H1 (cell line): ENCODE measurements around the gene CBARP. TPM values are rescaled to one million over a fixed set of nuclear protein-coding genes. Genes with fewer than 3 reads are reported as not detected.

Source experiments
- CTCF ChIA-PET: fragments of 300-600 bp; sonication (Branson Sonifier 250); formaldehyde crosslinking; loops from one replicate; lab custom pipeline; 2021; ENCODE audit not compliant: partially characterized antibody; lab: Charles Lee
- POLR2A ChIA-PET: fragments of 300-600 bp; sonication (Branson Sonifier 250); formaldehyde crosslinking; loops from one replicate; lab custom pipeline; 2021; ENCODE audit warnings: inconsistent platforms; ENCODE audit not compliant: partially characterized antibody; lab: Charles Lee
- DNase-seq, 2 experiments: peaks; one replicate each; pipeline versions ENCODE4 v3.0.0 to v3.0.0-alpha.2; 2010 to 2022; ENCODE audit warnings: low spot score in 2 of 2, low read depth in 1 of 2, mixed read lengths in 1 of 2
- FAIRE-seq: peaks from 2 replicates; lab custom pipeline; 2011; peaks lifted over from hg19 to GRCh38; lab: Jason Lieb, UNC
- H2AFZ ChIP-seq: 2 replicates; pipeline ENCODE4 v1.8.1; 2012; ENCODE audit warnings: low read length, inconsistent platforms
- H2AK5ac ChIP-seq: 2 replicates; pipeline ENCODE4 v1.6.1; 2013; ENCODE audit warnings: low read depth, low read length
- H2BK120ac ChIP-seq: replicated peaks from 2 replicates; pipeline ENCODE3; 2013; ENCODE audit warnings: low read depth, low read length, inconsistent platforms
- H2BK12ac ChIP-seq: 2 replicates; pipeline ENCODE4 v1.6.1; 2013; ENCODE audit warnings: low read depth, low read length
- H2BK15ac ChIP-seq: 2 replicates; pipeline ENCODE4 v1.6.1; 2013; ENCODE audit warnings: low read length
- H2BK20ac ChIP-seq: 2 replicates; pipeline ENCODE4 v1.6.1; 2013; ENCODE audit warnings: low read length
- H2BK5ac ChIP-seq: 2 replicates; pipeline ENCODE4 v1.6.1; 2013; ENCODE audit warnings: low read depth, low read length
- H3K14ac ChIP-seq: 2 replicates; pipeline ENCODE4 v1.6.1; 2013; ENCODE audit warnings: inconsistent platforms; ENCODE audit not compliant: insufficient read length
- H3K18ac ChIP-seq: 2 replicates; pipeline ENCODE4 v1.6.1; 2013; ENCODE audit warnings: low read length; ENCODE audit errors: extremely low read depth
- H3K23ac ChIP-seq: 2 replicates; pipeline ENCODE4 v1.6.1; 2013; ENCODE audit warnings: inconsistent platforms; ENCODE audit not compliant: insufficient read length
- H3K23me2 ChIP-seq: 2 replicates; pipeline ENCODE4 v1.6.1; 2013; ENCODE audit warnings: low read depth, low read length
- H3K27ac ChIP-seq: 2 replicates; pipeline ENCODE4 v1.6.1; 2011; ENCODE audit warnings: low read depth, low read length, inconsistent platforms
- H3K27me3 ChIP-seq, 4 experiments: replicated peaks in 1 of 4; 1 replicate in 1 of 4; 2 replicates in 3 of 4; pipeline versions ENCODE4 v1.6.1 to v1.8.1; 2011 to 2013; ENCODE audit warnings: low read length in 3 of 4, mild to moderate bottlenecking in 3 of 4, inconsistent platforms in 2 of 4, mixed read lengths in 2 of 4, moderate library complexity in 1 of 4; ENCODE audit not compliant: control insufficient read depth in 3 of 4, insufficient read depth in 3 of 4; ENCODE audit errors: extremely low read depth in 1 of 4
- H3K36me3 ChIP-seq, 4 experiments: 2 replicates each; pipeline versions ENCODE4 v1.6.1 to v1.8.1; 2011 to 2013; ENCODE audit warnings: mild to moderate bottlenecking in 4 of 4, low read length in 3 of 4, moderate library complexity in 2 of 4, control low read depth in 1 of 4, inconsistent platforms in 1 of 4; ENCODE audit not compliant: insufficient read depth in 4 of 4, control insufficient read depth in 2 of 4
- H3K4ac ChIP-seq: replicated peaks from 2 replicates; pipeline ENCODE3; 2013; ENCODE audit warnings: low read length, low read depth, mixed read lengths, inconsistent platforms; ENCODE audit not compliant: insufficient read length
- H3K4me1 ChIP-seq, 4 experiments: replicated peaks in 1 of 4; 1 replicate in 1 of 4; 2 replicates in 3 of 4; pipeline versions ENCODE4 v1.6.1 to v1.8.1; 2011 to 2013; ENCODE audit warnings: low read length in 3 of 4, inconsistent platforms in 2 of 4, mixed read lengths in 1 of 4; ENCODE audit not compliant: insufficient read depth in 4 of 4, control insufficient read depth in 3 of 4
- H3K4me2 ChIP-seq, 2 experiments: 2 replicates each; pipeline versions ENCODE4 v1.6.1 to v1.8.1; 2011 to 2013; ENCODE audit warnings: low read depth in 2 of 2, low read length in 2 of 2, control low read depth in 1 of 2, inconsistent platforms in 1 of 2, mild to moderate bottlenecking in 1 of 2; ENCODE audit not compliant: insufficient read depth in 1 of 2
- H3K4me3 ChIP-seq, 4 experiments: fragments of 200-600, 300-600 bp in 1 of 4; sonication (generic), shearing (Covaris generic), sonication (Bioruptor Twin) in 1 of 4; 2 replicates each; pipeline versions ENCODE4 v1.5.1 to v1.8.1; 2011 to 2016; ENCODE audit warnings: low read length in 4 of 4, low read depth in 3 of 4, control low read depth in 2 of 4, inconsistent platforms in 2 of 4, mild to moderate bottlenecking in 2 of 4, mixed read lengths in 1 of 4, moderate library complexity in 1 of 4; ENCODE audit not compliant: insufficient read depth in 2 of 4; ENCODE audit errors: extremely low read depth in 1 of 4
- H3K56ac ChIP-seq: replicated peaks from 2 replicates; pipeline ENCODE3; 2013; ENCODE audit warnings: low read depth, mild to moderate bottlenecking, mixed read lengths, low read length, inconsistent platforms; ENCODE audit not compliant: insufficient read length
- H3K79me1 ChIP-seq: 2 replicates; pipeline ENCODE4 v1.6.1; 2013; ENCODE audit warnings: low read depth, low read length, control low read depth
- H3K79me2 ChIP-seq, 2 experiments: 2 replicates each; pipeline versions ENCODE4 v1.6.1 to v1.8.1; 2012 to 2013; ENCODE audit warnings: low read length in 2 of 2, mild to moderate bottlenecking in 2 of 2, inconsistent platforms in 1 of 2; ENCODE audit not compliant: insufficient read depth in 2 of 2, control insufficient read depth in 1 of 2
- H3K9ac ChIP-seq, 4 experiments: replicated peaks in 1 of 4; 1 replicate in 1 of 4; 2 replicates in 3 of 4; pipeline versions ENCODE4 v1.6.1 to v1.8.1; 2011 to 2013; ENCODE audit warnings: low read depth in 3 of 4, low read length in 3 of 4, control low read depth in 2 of 4, mild to moderate bottlenecking in 2 of 4, moderate library complexity in 2 of 4, inconsistent platforms in 1 of 4; ENCODE audit errors: extremely low read depth in 1 of 4
- H3K9me3 ChIP-seq, 2 experiments: 2 replicates each; pipeline versions ENCODE4 v1.6.1 to v1.8.1; 2012 to 2013; ENCODE audit warnings: mild to moderate bottlenecking in 2 of 2, moderate library complexity in 2 of 2, control low read depth in 1 of 2, inconsistent platforms in 1 of 2, low read depth in 1 of 2, low read length in 1 of 2, mixed read lengths in 1 of 2; ENCODE audit not compliant: insufficient read depth in 2 of 2
- H4K20me1 ChIP-seq, 2 experiments: replicated peaks in 1 of 2; 2 replicates each; pipeline versions ENCODE3 to v1.8.1; 2011 to 2013; ENCODE audit warnings: inconsistent platforms in 2 of 2, low read length in 2 of 2, mild to moderate bottlenecking in 1 of 2; ENCODE audit not compliant: insufficient read depth in 2 of 2, control insufficient read depth in 1 of 2
- H4K5ac ChIP-seq: 2 replicates; pipeline ENCODE4 v1.6.1; 2013; ENCODE audit warnings: low read length, low read depth, mixed read lengths, inconsistent platforms; ENCODE audit not compliant: insufficient read length
- H4K8ac ChIP-seq: 2 replicates; pipeline ENCODE4 v1.8.0; 2013; ENCODE audit warnings: mild to moderate bottlenecking, moderate library complexity, low read length, inconsistent platforms; ENCODE audit not compliant: insufficient read depth; ENCODE audit errors: extremely low read depth
- H4K91ac ChIP-seq: replicated peaks from 2 replicates; pipeline ENCODE3; 2013; ENCODE audit warnings: low read length, mixed read lengths, inconsistent platforms; ENCODE audit not compliant: insufficient read length
- KDM1A ChIP-seq: fragments of 200-600, 300-600 bp; sonication (generic); IDR thresholded peaks from 2 replicates; pipeline ENCODE4 v1.7.1; 2016; ENCODE audit warnings: mild to moderate bottlenecking, low read length, borderline replicate concordance
- POLR2A ChIP-seq, 2 experiments: IDR thresholded peaks; 1 replicate in 1 of 2; 2 replicates in 1 of 2; pipeline ENCODE4 v1.6.1; 2011; ENCODE audit warnings: low read depth in 2 of 2, low read length in 2 of 2, mild to moderate bottlenecking in 2 of 2; ENCODE audit errors: control extremely low read depth in 1 of 2
- POLR2AphosphoS5 ChIP-seq: IDR thresholded peaks from 2 replicates; pipeline ENCODE4 v1.6.1; 2011; ENCODE audit warnings: low read depth, low read length
- WGBS, 2 experiments: shearing (Covaris generic) in 1 of 2; methylation state at CpG; one replicate each; pipeline versions ENCODE4 v1.1.6 to v1.1.7; 2013 to 2015; ENCODE audit warnings: low lambda C conversion rate in 2 of 2, mixed read lengths in 2 of 2, inconsistent platforms in 1 of 2, low coverage in 1 of 2, missing lambda C conversion rate in 1 of 2; ENCODE audit not compliant: insufficient replicate concordance in 2 of 2, insufficient coverage in 1 of 2, insufficient read length in 1 of 2; ENCODE audit errors: extremely low coverage in 1 of 2, missing lambda C conversion rate in 1 of 2; 5-methylcytosine and 5-hydroxymethylcytosine counted together
- polyA plus RNA-seq, 7 experiments: library from polyadenylated mRNA; depleted of rRNA in 3 of 7; stranded (reverse) in 5 of 7; unstranded in 2 of 7; fragments of >200 nt in 5 of 7; fragments of 200-250 nt in 2 of 7; gene quantifications; 1 replicate in 5 of 7; 2 replicates in 1 of 7; 4 replicates in 1 of 7; pipeline versions ENCODE4 v1.2.1 to v1.2.3, GENCODE V29; 2011 to 2013; ENCODE audit warnings: missing spikeins in 2 of 7, mixed read lengths in 2 of 7
- total RNA-seq: library from RNA; stranded (reverse); fragmentation: NEBNext Ultra II Directional; extraction: Animal tissue kit (Norgen Biotek cat#: 25700); gene quantifications from 2 replicates; pipeline ENCODE4 v1.2.1, GENCODE V29; 2021

Gene CBARP
- total and polyA plus RNA-seq, 2 of the 8 experiments (the other 6 are each of a cell fraction or from before 2014, with no cell fraction given): 4.9 to 14.7 TPM

- ChIA-PET CTCF (interaction anchor here (0.6 to 15.9 kb wide), 3 partner anchors 10 to 221 kb away, joined by 4 to 212 read pairs (median 42); partner anchors contain the start of gene ATP5F1D), POLR2A (interaction anchor here (1.1 to 19.4 kb wide), 6 partner anchors 8 to 152 kb away, joined by 3 to 456 read pairs (median 168); partner anchors contain the start of genes ATP5F1D, CBARP, CIRBP and FAM174C)
- H3K79me2 ChIP-seq: peaks cover under 1 to 32% of the 10 kb centered on the region in 2 experiments; a peak in 3 of 4 replicates
- no peak overlapping the region for H2BK12ac ChIP-seq
- peaks cover 0 to 35% (median 21%) of the 10 kb centered on the region in 4 experiments; a peak in 6 of 7 replicates for H3K4me1 ChIP-seq
- no peak overlapping the region for H4K8ac ChIP-seq
- H3K18ac ChIP-seq: no peak overlapping the region
- DNase-seq: no peak
- H4K91ac ChIP-seq: no peak overlapping the region
- no peak overlapping the region for H2AFZ ChIP-seq
- no peak overlapping the region for H3K23ac ChIP-seq
- H3K4ac ChIP-seq: no peak overlapping the region
- H3K36me3 ChIP-seq: peaks cover 23 to 66% (median 37%) of the 10 kb centered on the region in 4 experiments
- no peak overlapping the region for H3K27ac ChIP-seq
- TF ChIP-seq POLR2A (IDR thresholded peaks at IDR 0.05; ENCODE audit: control extremely low read depth in 1 of 2, low read depth in 2 of 2, low read length in 2 of 2): 0 out of 3 replicates have a peak, but pooled peaks of 1 of the 2 experiments have one; percentile 19
- no peak for TF ChIP-seq KDM1A
- TF ChIP-seq POLR2AphosphoS5: 0 out of 2 replicates have a peak, but pooled peaks have one; percentile 40
- H3K79me1 ChIP-seq: peaks cover 12% of the 10 kb centered on the region; the same call in 1 of the 2 replicates
- H3K4me3 ChIP-seq: no peak overlapping the region
- H2BK5ac ChIP-seq: no peak overlapping the region
- H4K5ac ChIP-seq: no peak overlapping the region
- H3K9ac ChIP-seq: no peak overlapping the region
- H2BK20ac ChIP-seq: no peak overlapping the region
- WGBS, 2 experiments: 93% methylated on average over 42 of the region's 46 CpGs; no CpG with 5 or more reads in 1 of the 2 experiments
- peaks cover 17 to 32% of the 10 kb centered on the region in 2 experiments for H4K20me1 ChIP-seq
- H3K23me2 ChIP-seq: peaks cover 13% of the 10 kb centered on the region; the same call in 1 of the 2 replicates
- H3K4me2 ChIP-seq: no peak overlapping the region
- H2BK15ac ChIP-seq: no peak overlapping the region
- no peak overlapping the region for H3K14ac ChIP-seq
- H3K56ac ChIP-seq: no peak overlapping the region
- H3K9me3 ChIP-seq: no peaks in the 10 kb centered on the region
- FAIRE-seq: no peak
- H2AK5ac ChIP-seq: no peak overlapping the region
- H3K27me3 ChIP-seq: no peaks in the 10 kb centered on the region; a peak in 1 of 7 replicates
- no peak overlapping the region for H2BK120ac ChIP-seq
Observed at GRCh38 chr19:1256646-1257474, 19.1 kb upstream of the CBARP start.
